H1 (cell line): ENCODE results near the gene LIPJ. TPM values are rescaled to one million over a fixed set of nuclear protein-coding genes. Genes with fewer than 3 reads are reported as not detected.

Experiments
- CTCF ChIA-PET: fragments of 300-600 bp; sonication (Branson Sonifier 250); formaldehyde crosslinking; loops from one replicate; lab custom pipeline; 2021; ENCODE audit not compliant: partially characterized antibody; lab: Charles Lee
- POLR2A ChIA-PET: fragments of 300-600 bp; sonication (Branson Sonifier 250); formaldehyde crosslinking; loops from one replicate; lab custom pipeline; 2021; ENCODE audit warnings: inconsistent platforms; ENCODE audit not compliant: partially characterized antibody; lab: Charles Lee
- DNase-seq, 2 experiments: peaks; one replicate each; pipeline versions ENCODE4 v3.0.0 to v3.0.0-alpha.2; 2010 to 2022; ENCODE audit warnings: low spot score in 2 of 2, low read depth in 1 of 2, mixed read lengths in 1 of 2
- FAIRE-seq: peaks from 2 replicates; lab custom pipeline; 2011; peaks lifted over from hg19 to GRCh38; lab: Jason Lieb, UNC
- H2AFZ ChIP-seq: 2 replicates; pipeline ENCODE4 v1.8.1; 2012; ENCODE audit warnings: low read length, inconsistent platforms
- H2AK5ac ChIP-seq: 2 replicates; pipeline ENCODE4 v1.6.1; 2013; ENCODE audit warnings: low read depth, low read length
- H2BK120ac ChIP-seq: replicated peaks from 2 replicates; pipeline ENCODE3; 2013; ENCODE audit warnings: low read depth, low read length, inconsistent platforms
- H2BK12ac ChIP-seq: 2 replicates; pipeline ENCODE4 v1.6.1; 2013; ENCODE audit warnings: low read depth, low read length
- H2BK15ac ChIP-seq: 2 replicates; pipeline ENCODE4 v1.6.1; 2013; ENCODE audit warnings: low read length
- H2BK20ac ChIP-seq: 2 replicates; pipeline ENCODE4 v1.6.1; 2013; ENCODE audit warnings: low read length
- H2BK5ac ChIP-seq: 2 replicates; pipeline ENCODE4 v1.6.1; 2013; ENCODE audit warnings: low read depth, low read length
- H3K14ac ChIP-seq: 2 replicates; pipeline ENCODE4 v1.6.1; 2013; ENCODE audit warnings: inconsistent platforms; ENCODE audit not compliant: insufficient read length
- H3K18ac ChIP-seq: 2 replicates; pipeline ENCODE4 v1.6.1; 2013; ENCODE audit warnings: low read length; ENCODE audit errors: extremely low read depth
- H3K23ac ChIP-seq: 2 replicates; pipeline ENCODE4 v1.6.1; 2013; ENCODE audit warnings: inconsistent platforms; ENCODE audit not compliant: insufficient read length
- H3K23me2 ChIP-seq: 2 replicates; pipeline ENCODE4 v1.6.1; 2013; ENCODE audit warnings: low read depth, low read length
- H3K27ac ChIP-seq: 2 replicates; pipeline ENCODE4 v1.6.1; 2011; ENCODE audit warnings: low read depth, low read length, inconsistent platforms
- H3K27me3 ChIP-seq, 4 experiments: replicated peaks in 1 of 4; 1 replicate in 1 of 4; 2 replicates in 3 of 4; pipeline versions ENCODE4 v1.6.1 to v1.8.1; 2011 to 2013; ENCODE audit warnings: low read length in 3 of 4, mild to moderate bottlenecking in 3 of 4, inconsistent platforms in 2 of 4, mixed read lengths in 2 of 4, moderate library complexity in 1 of 4; ENCODE audit not compliant: control insufficient read depth in 3 of 4, insufficient read depth in 3 of 4; ENCODE audit errors: extremely low read depth in 1 of 4
- H3K36me3 ChIP-seq, 4 experiments: 2 replicates each; pipeline versions ENCODE4 v1.6.1 to v1.8.1; 2011 to 2013; ENCODE audit warnings: mild to moderate bottlenecking in 4 of 4, low read length in 3 of 4, moderate library complexity in 2 of 4, control low read depth in 1 of 4, inconsistent platforms in 1 of 4; ENCODE audit not compliant: insufficient read depth in 4 of 4, control insufficient read depth in 2 of 4
- H3K4ac ChIP-seq: replicated peaks from 2 replicates; pipeline ENCODE3; 2013; ENCODE audit warnings: low read length, low read depth, mixed read lengths, inconsistent platforms; ENCODE audit not compliant: insufficient read length
- H3K4me1 ChIP-seq, 4 experiments: replicated peaks in 1 of 4; 1 replicate in 1 of 4; 2 replicates in 3 of 4; pipeline versions ENCODE4 v1.6.1 to v1.8.1; 2011 to 2013; ENCODE audit warnings: low read length in 3 of 4, inconsistent platforms in 2 of 4, mixed read lengths in 1 of 4; ENCODE audit not compliant: insufficient read depth in 4 of 4, control insufficient read depth in 3 of 4
- H3K4me2 ChIP-seq, 2 experiments: 2 replicates each; pipeline versions ENCODE4 v1.6.1 to v1.8.1; 2011 to 2013; ENCODE audit warnings: low read depth in 2 of 2, low read length in 2 of 2, control low read depth in 1 of 2, inconsistent platforms in 1 of 2, mild to moderate bottlenecking in 1 of 2; ENCODE audit not compliant: insufficient read depth in 1 of 2
- H3K4me3 ChIP-seq, 4 experiments: fragments of 200-600, 300-600 bp in 1 of 4; sonication (generic), shearing (Covaris generic), sonication (Bioruptor Twin) in 1 of 4; 2 replicates each; pipeline versions ENCODE4 v1.5.1 to v1.8.1; 2011 to 2016; ENCODE audit warnings: low read length in 4 of 4, low read depth in 3 of 4, control low read depth in 2 of 4, inconsistent platforms in 2 of 4, mild to moderate bottlenecking in 2 of 4, mixed read lengths in 1 of 4, moderate library complexity in 1 of 4; ENCODE audit not compliant: insufficient read depth in 2 of 4; ENCODE audit errors: extremely low read depth in 1 of 4
- H3K56ac ChIP-seq: replicated peaks from 2 replicates; pipeline ENCODE3; 2013; ENCODE audit warnings: low read depth, mild to moderate bottlenecking, mixed read lengths, low read length, inconsistent platforms; ENCODE audit not compliant: insufficient read length
- H3K79me1 ChIP-seq: 2 replicates; pipeline ENCODE4 v1.6.1; 2013; ENCODE audit warnings: low read depth, low read length, control low read depth
- H3K79me2 ChIP-seq, 2 experiments: 2 replicates each; pipeline versions ENCODE4 v1.6.1 to v1.8.1; 2012 to 2013; ENCODE audit warnings: low read length in 2 of 2, mild to moderate bottlenecking in 2 of 2, inconsistent platforms in 1 of 2; ENCODE audit not compliant: insufficient read depth in 2 of 2, control insufficient read depth in 1 of 2
- H3K9ac ChIP-seq, 4 experiments: replicated peaks in 1 of 4; 1 replicate in 1 of 4; 2 replicates in 3 of 4; pipeline versions ENCODE4 v1.6.1 to v1.8.1; 2011 to 2013; ENCODE audit warnings: low read depth in 3 of 4, low read length in 3 of 4, control low read depth in 2 of 4, mild to moderate bottlenecking in 2 of 4, moderate library complexity in 2 of 4, inconsistent platforms in 1 of 4; ENCODE audit errors: extremely low read depth in 1 of 4
- H3K9me3 ChIP-seq, 2 experiments: 2 replicates each; pipeline versions ENCODE4 v1.6.1 to v1.8.1; 2012 to 2013; ENCODE audit warnings: mild to moderate bottlenecking in 2 of 2, moderate library complexity in 2 of 2, control low read depth in 1 of 2, inconsistent platforms in 1 of 2, low read depth in 1 of 2, low read length in 1 of 2, mixed read lengths in 1 of 2; ENCODE audit not compliant: insufficient read depth in 2 of 2
- H4K20me1 ChIP-seq, 2 experiments: replicated peaks in 1 of 2; 2 replicates each; pipeline versions ENCODE3 to v1.8.1; 2011 to 2013; ENCODE audit warnings: inconsistent platforms in 2 of 2, low read length in 2 of 2, mild to moderate bottlenecking in 1 of 2; ENCODE audit not compliant: insufficient read depth in 2 of 2, control insufficient read depth in 1 of 2
- H4K5ac ChIP-seq: 2 replicates; pipeline ENCODE4 v1.6.1; 2013; ENCODE audit warnings: low read length, low read depth, mixed read lengths, inconsistent platforms; ENCODE audit not compliant: insufficient read length
- H4K8ac ChIP-seq: 2 replicates; pipeline ENCODE4 v1.8.0; 2013; ENCODE audit warnings: mild to moderate bottlenecking, moderate library complexity, low read length, inconsistent platforms; ENCODE audit not compliant: insufficient read depth; ENCODE audit errors: extremely low read depth
- H4K91ac ChIP-seq: replicated peaks from 2 replicates; pipeline ENCODE3; 2013; ENCODE audit warnings: low read length, mixed read lengths, inconsistent platforms; ENCODE audit not compliant: insufficient read length
- BRCA1 ChIP-seq: IDR thresholded peaks from 2 replicates; pipeline ENCODE4 v1.6.1; 2012; ENCODE audit warnings: low read depth, low read length, improper control_type of control experiment
- CHD2 ChIP-seq: IDR thresholded peaks from 2 replicates; pipeline ENCODE4 v1.6.1; 2012; ENCODE audit warnings: low read length, improper control_type of control experiment
- CREB1 ChIP-seq: IDR thresholded peaks from 2 replicates; pipeline ENCODE4 v1.6.1; 2012; ENCODE audit warnings: inconsistent platforms
- NANOG ChIP-seq: IDR thresholded peaks from 2 replicates; pipeline ENCODE4 v1.6.1; 2011; ENCODE audit warnings: low read length, low read depth, mild to moderate bottlenecking, inconsistent platforms; ENCODE audit not compliant: insufficient read depth, poor library complexity, severe bottlenecking
- PHF8 ChIP-seq: fragments of 200-600 bp; sonication (generic); conservative IDR thresholded peaks from 2 replicates; pipeline ENCODE4 v1.7.1; 2012; ENCODE audit warnings: low read depth, mild to moderate bottlenecking, inconsistent platforms, low read length, moderate library complexity
- POLR2A ChIP-seq, 2 experiments: IDR thresholded peaks; 1 replicate in 1 of 2; 2 replicates in 1 of 2; pipeline ENCODE4 v1.6.1; 2011; ENCODE audit warnings: low read depth in 2 of 2, low read length in 2 of 2, mild to moderate bottlenecking in 2 of 2; ENCODE audit errors: control extremely low read depth in 1 of 2
- SP4 ChIP-seq: IDR thresholded peaks from 2 replicates; pipeline ENCODE4 v1.6.1; 2012; ENCODE audit warnings: low read length, inconsistent platforms
- TCF12 ChIP-seq: IDR thresholded peaks from 2 replicates; pipeline ENCODE4 v1.6.1; 2011; ENCODE audit warnings: low read depth, mild to moderate bottlenecking, low read length
- polyA plus RNA-seq, 7 experiments: library from polyadenylated mRNA; depleted of rRNA in 3 of 7; stranded (reverse) in 5 of 7; unstranded in 2 of 7; fragments of >200 nt in 5 of 7; fragments of 200-250 nt in 2 of 7; gene quantifications; 1 replicate in 5 of 7; 2 replicates in 1 of 7; 4 replicates in 1 of 7; pipeline versions ENCODE4 v1.2.1 to v1.2.3, GENCODE V29; 2011 to 2013; ENCODE audit warnings: missing spikeins in 2 of 7, mixed read lengths in 2 of 7
- total RNA-seq: library from RNA; stranded (reverse); fragmentation: NEBNext Ultra II Directional; extraction: Animal tissue kit (Norgen Biotek cat#: 25700); gene quantifications from 2 replicates; pipeline ENCODE4 v1.2.1, GENCODE V29; 2021
- TF ChIP-seq, protein P1 (sequence below): IDR thresholded peaks from 2 replicates; pipeline ENCODE4 v1.6.1; 2011; ENCODE audit warnings: low read length, improper control_type of control experiment

LIPJ gene
- total and polyA plus RNA-seq, 2 of the 8 experiments (the other 6 are each of a cell fraction or from before 2014, with no cell fraction given) = not detected

DNA sequence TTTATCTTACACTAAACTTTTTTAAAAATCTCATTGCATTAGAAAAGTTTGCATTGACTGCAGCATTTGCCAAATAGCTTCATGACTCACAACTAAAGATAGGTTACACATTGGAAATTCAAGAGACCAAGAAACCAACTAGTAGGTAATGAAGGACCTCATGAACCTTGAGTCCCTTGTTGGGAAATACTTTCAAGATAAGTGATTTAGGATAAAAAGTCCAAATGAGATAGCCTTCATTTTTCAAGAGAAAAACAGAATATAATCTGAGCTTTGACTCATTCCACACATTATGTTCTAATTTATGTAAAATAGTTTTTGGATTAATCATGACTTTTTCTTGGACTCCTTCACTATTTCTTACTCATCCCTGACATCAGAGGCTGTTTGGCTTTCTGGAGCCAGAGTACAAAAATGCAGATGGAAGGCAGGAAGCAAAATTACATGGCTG is 64.6 kb downstream of the LIPJ start:
- Histone ChIP-seq H4K20me1 (no peaks in the 10 kb centered on the region), H2BK15ac (no peak overlapping the region), H3K27ac (no peak overlapping the region), H4K8ac (no peak overlapping the region), H3K4me3 (no peak overlapping the region), H3K36me3 (no peaks in the 10 kb centered on the region), H3K9me3 (no peaks in the 10 kb centered on the region), H2AFZ (no peak overlapping the region), H2BK120ac (no peak overlapping the region), H4K5ac (no peak overlapping the region), H3K79me2 (no peaks in the 10 kb centered on the region), H3K56ac (no peak overlapping the region), H2BK12ac (no peak overlapping the region), H3K18ac (no peak overlapping the region), H3K9ac (no peak overlapping the region), H2BK5ac (no peak overlapping the region), H4K91ac (no peak overlapping the region), H3K27me3 (no peaks in the 10 kb centered on the region), H2AK5ac (no peak overlapping the region), H3K79me1 (no peaks in the 10 kb centered on the region), H3K23me2 (no peaks in the 10 kb centered on the region), H3K4ac (no peak overlapping the region), H2BK20ac (no peak overlapping the region), H3K4me2 (no peak overlapping the region), H3K4me1 (no peaks in the 10 kb centered on the region), H3K14ac (no peak overlapping the region), H3K23ac (no peak overlapping the region)
- FAIRE-seq = no peak
- CTCF ChIA-PET = interaction anchor here (2.1 kb wide), 1 partner anchor 69 kb away, joined by 7 read pairs; the partner anchor contains the start of gene RNLS
- POLR2A ChIA-PET = no interaction called here
- DNase-seq = no peak
- TF ChIP-seq TCF12 (no peak), PHF8 (no peak), BRCA1 (no peak), CHD2 (no peak), SP4 (no peak), CREB1 (no peak), NANOG (no peak), POLR2A (IDR thresholded peaks at IDR 0.05; ENCODE audit: control extremely low read depth in 1 of 2, low read depth in 2 of 2, low read length in 2 of 2) (no peak)
- TF ChIP-seq, protein P1, sequence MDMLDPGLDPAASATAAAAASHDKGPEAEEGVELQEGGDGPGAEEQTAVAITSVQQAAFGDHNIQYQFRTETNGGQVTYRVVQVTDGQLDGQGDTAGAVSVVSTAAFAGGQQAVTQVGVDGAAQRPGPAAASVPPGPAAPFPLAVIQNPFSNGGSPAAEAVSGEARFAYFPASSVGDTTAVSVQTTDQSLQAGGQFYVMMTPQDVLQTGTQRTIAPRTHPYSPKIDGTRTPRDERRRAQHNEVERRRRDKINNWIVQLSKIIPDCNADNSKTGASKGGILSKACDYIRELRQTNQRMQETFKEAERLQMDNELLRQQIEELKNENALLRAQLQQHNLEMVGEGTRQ = no peak
